Measurements from ENCODE around the gene SEMA5A.

DNA sequence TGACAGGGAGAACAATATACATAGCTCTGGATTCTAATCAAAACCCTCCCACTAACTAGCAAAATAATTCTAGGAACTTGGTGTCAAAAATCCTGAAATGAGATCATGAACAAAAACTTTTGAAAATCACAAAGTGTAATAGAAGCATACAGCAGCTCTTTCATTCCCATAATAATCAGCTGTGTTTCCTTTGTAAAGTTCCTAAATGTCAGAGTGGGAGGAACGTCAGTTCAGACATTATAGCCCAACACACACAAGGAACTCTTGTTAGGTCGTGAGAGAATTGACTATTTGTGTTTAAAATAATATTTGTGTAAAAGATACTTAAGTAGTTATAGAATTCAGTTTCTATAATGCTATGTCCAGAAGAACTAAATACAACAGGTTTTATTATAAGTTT lies 312.8 kb downstream of the SEMA5A start:
- TF ChIP-seq, protein P1, sequence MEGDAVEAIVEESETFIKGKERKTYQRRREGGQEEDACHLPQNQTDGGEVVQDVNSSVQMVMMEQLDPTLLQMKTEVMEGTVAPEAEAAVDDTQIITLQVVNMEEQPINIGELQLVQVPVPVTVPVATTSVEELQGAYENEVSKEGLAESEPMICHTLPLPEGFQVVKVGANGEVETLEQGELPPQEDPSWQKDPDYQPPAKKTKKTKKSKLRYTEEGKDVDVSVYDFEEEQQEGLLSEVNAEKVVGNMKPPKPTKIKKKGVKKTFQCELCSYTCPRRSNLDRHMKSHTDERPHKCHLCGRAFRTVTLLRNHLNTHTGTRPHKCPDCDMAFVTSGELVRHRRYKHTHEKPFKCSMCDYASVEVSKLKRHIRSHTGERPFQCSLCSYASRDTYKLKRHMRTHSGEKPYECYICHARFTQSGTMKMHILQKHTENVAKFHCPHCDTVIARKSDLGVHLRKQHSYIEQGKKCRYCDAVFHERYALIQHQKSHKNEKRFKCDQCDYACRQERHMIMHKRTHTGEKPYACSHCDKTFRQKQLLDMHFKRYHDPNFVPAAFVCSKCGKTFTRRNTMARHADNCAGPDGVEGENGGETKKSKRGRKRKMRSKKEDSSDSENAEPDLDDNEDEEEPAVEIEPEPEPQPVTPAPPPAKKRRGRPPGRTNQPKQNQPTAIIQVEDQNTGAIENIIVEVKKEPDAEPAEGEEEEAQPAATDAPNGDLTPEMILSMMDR (IDR thresholded peaks at IDR 0.05; ENCODE audit: low read length) = no peak
- TF ChIP-seq EZH2 (optimal IDR thresholded peaks at IDR 0.05; ENCODE audit: low read depth, low read length) = no peak
- TF ChIP-seq EZH2phosphoT487 (IDR thresholded peaks at IDR 0.05; ENCODE audit: low read length) = no peak

Data from MM.1S (cell line).